Stimulated activated memory B cell treated with anti-CD40 and anti-IgM and Interleukin-4, amounts not matched to agents 10 μg/mL and 1 μg/mL and 100 μg/mL, for 72 hours (primary cell): ENCODE results near the gene LRRC8B.
A peak's percentile ranks its signal among the peaks of the same experiment; 100 is the strongest.

Experiments used
- ATAC-seq: fragments of 150-1000 bp; cut with Tn5 transposase; 2 replicates; pipeline ENCODE4 v1.10.0; 2021
- H3K27ac Mint-ChIP-seq: one replicate; pipeline ENCODE4 v1.8.0; 2022; ENCODE audit warnings: mild to moderate bottlenecking, mixed read lengths
- H3K27me3 Mint-ChIP-seq: one replicate; pipeline ENCODE4 v1.8.0; 2022; ENCODE audit warnings: mixed read lengths
- H3K36me3 Mint-ChIP-seq: one replicate; pipeline ENCODE4 v1.8.0; 2022; ENCODE audit warnings: mixed read lengths
- H3K4me1 Mint-ChIP-seq: one replicate; pipeline ENCODE4 v1.8.0; 2022; ENCODE audit warnings: mixed read lengths
- H3K4me3 Mint-ChIP-seq: one replicate; pipeline ENCODE4 v1.8.0; 2022; ENCODE audit warnings: mild to moderate bottlenecking, moderate library complexity, mixed read lengths
- H3K9me3 Mint-ChIP-seq: one replicate; pipeline ENCODE4 v1.8.0; 2022; ENCODE audit warnings: mixed read lengths

Gene LRRC8B

DNA sequence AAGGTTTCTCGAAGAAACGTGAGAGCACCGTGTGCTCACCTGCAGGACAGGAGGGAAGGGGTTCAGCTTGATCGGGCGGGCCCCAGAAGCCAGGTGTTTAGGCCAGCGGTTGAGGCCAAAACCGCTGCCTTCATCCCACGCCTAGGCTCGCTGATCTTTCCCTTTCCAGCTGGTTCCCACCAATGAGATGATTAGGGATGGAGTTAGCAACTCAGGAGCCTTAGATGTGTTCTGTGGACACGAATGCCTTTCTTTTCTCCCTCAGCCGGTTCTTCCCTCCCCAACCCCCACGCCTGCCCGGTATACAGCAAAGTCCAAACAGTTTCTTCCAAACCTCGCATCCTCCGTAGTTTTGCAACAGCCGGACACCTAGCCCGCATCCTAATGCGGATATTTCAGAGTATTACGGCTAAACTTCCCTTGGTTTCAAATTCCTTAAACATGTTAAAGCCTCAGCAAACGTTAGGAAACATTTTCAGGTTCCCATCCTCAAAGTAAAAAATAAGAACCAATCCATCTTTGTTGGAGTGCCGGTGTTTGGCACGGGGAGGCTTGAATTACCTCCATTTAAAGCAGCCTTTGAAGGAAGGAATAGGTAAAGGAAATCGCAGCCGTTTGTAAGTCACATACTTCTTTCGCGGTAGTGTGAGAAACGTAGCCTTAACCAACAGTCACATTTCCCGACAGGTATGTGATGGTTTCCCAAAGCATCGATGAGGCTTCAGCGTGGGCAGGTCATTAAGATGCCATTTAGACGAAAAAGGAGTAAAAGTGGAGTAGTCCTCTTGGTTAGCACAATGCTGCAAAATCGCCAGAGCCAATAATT lies 109.4 kb downstream of the LRRC8B start:
- H3K4me1 Mint-ChIP-seq, result peaks cover 51% of the 10 kb centered on the region
- no peaks in the 10 kb centered on the region for H3K27me3 Mint-ChIP-seq
- H3K4me3 Mint-ChIP-seq, result peak overlapping the region; percentile 97
- peak overlapping the region; percentile 95 for H3K27ac Mint-ChIP-seq
- no peak for ATAC-seq
- peaks cover 10% of the 10 kb centered on the region for H3K36me3 Mint-ChIP-seq
- H3K9me3 Mint-ChIP-seq, result no peaks in the 10 kb centered on the region

DNA sequence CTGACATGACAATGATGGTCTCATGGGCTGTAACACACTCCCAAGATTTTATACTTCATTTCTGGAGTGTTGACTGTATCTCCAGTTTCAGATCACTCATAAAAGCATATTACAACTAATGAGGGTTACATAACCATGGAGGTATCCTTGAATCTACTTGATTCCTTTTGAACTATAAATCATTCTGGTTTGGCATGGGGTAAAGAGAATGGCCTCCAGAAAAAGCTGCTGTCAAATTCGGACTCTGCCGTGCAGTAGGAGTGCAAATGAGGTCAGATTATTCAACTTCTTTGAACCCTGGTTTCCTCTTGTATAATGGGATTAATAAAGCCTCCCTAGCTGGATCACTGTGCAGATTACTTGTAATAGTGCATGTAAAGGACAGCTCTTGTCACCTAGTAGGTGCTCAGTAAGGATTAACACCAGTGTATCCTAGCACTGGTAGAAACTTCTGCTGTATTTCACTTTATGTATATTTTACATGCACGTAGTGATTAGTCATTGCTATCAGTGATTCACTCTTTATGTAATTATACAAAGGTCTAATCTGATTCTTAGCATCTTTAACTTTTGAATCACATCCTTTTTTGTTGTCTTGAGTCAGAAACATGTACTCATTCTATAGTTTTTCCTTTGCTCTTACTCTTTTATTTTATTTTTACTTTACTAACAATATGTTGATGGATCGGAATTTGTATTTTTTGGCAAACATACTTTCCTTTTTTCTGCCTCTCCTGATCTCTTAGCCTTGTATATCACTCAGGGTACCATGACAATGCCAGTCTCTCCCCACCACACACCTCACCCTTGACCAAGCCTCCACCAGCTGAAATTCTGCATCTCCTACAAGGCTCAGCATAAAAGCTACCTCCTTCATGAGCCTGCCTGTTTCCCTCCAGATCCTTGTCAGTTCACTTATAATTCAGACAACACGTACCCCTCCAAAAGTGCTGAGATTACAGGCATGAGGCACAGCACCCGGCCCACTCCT lies 111.5 kb downstream of the LRRC8B start:
- peaks cover 50% of the 10 kb centered on the region for H3K4me1 Mint-ChIP-seq

DNA sequence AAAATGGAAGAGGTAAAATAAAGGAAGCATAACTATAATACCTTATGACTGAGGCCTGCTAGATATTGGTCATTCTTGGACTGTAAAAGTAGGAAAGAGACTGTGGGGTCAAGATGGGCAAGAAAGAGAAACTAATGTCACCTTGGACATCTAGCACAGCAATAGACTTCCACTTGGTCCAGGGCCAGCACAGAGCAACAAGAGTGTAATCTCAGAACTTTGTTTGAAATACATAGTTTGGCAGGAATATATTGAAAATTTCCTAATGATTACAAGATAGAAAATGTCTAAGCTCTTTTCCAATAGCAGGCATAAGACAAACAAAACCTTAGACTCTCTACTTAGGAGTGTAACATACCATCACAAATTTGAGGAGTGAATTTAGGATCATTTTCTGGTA lies 112.9 kb downstream of the LRRC8B start:
- no peak overlapping the region for H3K27ac Mint-ChIP-seq
- no peaks in the 10 kb centered on the region for H3K9me3 Mint-ChIP-seq
- H3K27me3 Mint-ChIP-seq, result no peaks in the 10 kb centered on the region
- peaks cover 10% of the 10 kb centered on the region for H3K36me3 Mint-ChIP-seq
- no peak for ATAC-seq
- H3K4me1 Mint-ChIP-seq, result peaks cover 42% of the 10 kb centered on the region
- no peak overlapping the region for H3K4me3 Mint-ChIP-seq

More for the DNA sequence above, 111.5 kb downstream of the LRRC8B start:
- no peak for ATAC-seq
- Mint-ChIP-seq H3K36me3 (peaks cover 10% of the 10 kb centered on the region), H3K27me3 (no peaks in the 10 kb centered on the region), H3K4me3 (no peak overlapping the region), H3K9me3 (no peaks in the 10 kb centered on the region), H3K27ac (no peak overlapping the region)

DNA sequence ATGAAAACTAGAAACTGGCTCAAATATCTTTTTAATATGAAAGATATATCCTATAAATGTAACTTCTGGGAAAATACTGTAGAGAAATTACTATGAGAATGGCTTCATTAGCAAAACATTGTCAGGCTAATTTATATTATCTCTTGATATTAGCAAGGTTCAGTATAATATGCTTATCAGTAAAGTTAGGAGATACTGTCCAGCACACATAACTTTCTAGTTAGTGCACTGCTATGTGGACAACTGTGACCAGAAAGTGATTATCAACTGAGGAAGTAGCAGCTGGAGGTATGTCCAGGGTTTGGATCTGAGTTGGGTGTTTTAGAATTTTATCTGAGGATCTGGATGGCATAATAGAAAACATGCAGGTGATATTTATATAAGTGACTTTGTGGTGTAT lies 115.8 kb downstream of the LRRC8B start:
- Mint-ChIP-seq H3K4me3 (no peak overlapping the region), H3K36me3 (peaks cover 16% of the 10 kb centered on the region), H3K4me1 (peaks cover 28% of the 10 kb centered on the region), H3K27me3 (no peaks in the 10 kb centered on the region), H3K27ac (no peak overlapping the region), H3K9me3 (peaks cover 4% of the 10 kb centered on the region)
- ATAC-seq, result no peak

DNA sequence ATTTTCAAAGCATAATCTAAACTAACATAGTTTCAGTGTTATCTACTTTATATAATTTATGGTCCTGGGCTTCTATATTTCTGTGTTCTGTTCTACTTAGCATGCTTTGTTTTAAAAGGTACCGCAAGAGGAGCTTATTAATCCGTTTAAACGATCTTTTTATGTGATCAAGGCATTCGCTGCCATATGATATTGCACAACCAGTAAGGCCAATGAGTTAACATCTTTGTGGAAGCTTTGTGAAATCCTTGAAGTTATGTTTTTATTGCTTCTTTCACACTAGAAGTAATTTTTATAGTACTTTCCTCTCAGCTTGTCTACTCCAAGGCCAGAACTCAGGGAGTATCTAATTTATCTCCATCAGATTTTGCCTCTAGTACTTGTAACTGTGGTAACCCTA lies 117.2 kb downstream of the LRRC8B start:
- Mint-ChIP-seq H3K27me3 (no peaks in the 10 kb centered on the region), H3K36me3 (peaks cover 24% of the 10 kb centered on the region), H3K27ac (no peak overlapping the region), H3K4me3 (no peak overlapping the region), H3K4me1 (peaks cover 19% of the 10 kb centered on the region), H3K9me3 (peaks cover 4% of the 10 kb centered on the region)
- ATAC-seq, result no peak

DNA sequence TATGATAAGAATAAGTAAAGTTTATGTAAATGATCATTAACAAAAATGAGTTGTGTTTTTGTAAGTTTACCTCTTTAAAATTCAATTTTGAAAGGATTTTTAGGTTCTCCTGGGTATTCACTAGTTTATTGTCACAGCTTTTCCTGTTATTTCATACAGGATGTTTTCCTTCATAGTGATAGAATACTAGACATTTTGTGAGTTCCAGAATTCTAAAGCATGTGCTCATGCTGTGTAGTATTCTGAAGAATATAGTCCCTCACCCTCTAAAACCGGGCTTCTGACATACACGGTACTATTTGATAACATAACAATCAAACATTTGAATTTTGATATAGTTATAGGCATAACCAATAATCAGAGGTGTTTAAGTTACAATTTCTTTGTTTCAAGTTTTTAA lies 118.9 kb downstream of the LRRC8B start:
- Mint-ChIP-seq H3K36me3 (peaks cover 14% of the 10 kb centered on the region), H3K27me3 (no peaks in the 10 kb centered on the region), H3K27ac (no peak overlapping the region), H3K9me3 (peaks cover 4% of the 10 kb centered on the region), H3K4me3 (no peak overlapping the region), H3K4me1 (peaks cover 9% of the 10 kb centered on the region)
- no peak for ATAC-seq

DNA sequence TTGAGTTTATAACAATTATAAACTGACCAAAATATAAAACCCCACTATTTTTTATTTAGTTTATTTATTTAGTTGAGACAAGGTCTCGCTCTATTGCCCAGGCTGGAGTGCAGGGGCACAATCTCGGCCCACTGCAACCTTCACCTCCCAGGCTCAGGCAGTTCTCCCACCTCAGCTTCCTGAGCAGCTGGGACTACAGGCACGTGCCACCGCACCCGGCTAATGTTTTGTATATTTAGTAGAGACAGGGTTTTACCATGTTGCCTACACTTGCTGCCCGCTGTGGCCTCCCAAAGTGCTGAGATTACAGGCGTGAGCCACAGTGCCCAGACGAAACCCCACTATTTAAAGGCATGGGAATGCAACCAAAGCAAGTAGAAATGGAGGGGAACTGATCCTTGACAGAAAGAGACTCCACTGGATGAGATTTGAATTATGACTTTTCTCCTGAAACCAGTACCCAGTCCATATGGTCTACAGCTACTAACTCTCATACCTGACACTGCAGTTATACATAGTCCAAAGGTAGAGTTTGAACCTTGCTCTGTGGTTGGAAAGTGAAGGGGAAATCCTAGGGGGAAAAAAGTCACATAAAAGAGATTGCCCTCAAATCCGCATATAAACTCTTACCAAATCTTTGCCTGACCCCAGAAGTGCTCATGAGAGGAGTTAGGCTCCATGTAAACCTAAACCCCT lies 119.6 kb downstream of the LRRC8B start:
- Mint-ChIP-seq H3K27me3 (no peaks in the 10 kb centered on the region), H3K9me3 (peaks cover 4% of the 10 kb centered on the region), H3K4me3 (no peak overlapping the region), H3K4me1 (peaks cover 10% of the 10 kb centered on the region), H3K36me3 (peaks cover 14% of the 10 kb centered on the region), H3K27ac (no peak overlapping the region)
- ATAC-seq, result no peak

DNA sequence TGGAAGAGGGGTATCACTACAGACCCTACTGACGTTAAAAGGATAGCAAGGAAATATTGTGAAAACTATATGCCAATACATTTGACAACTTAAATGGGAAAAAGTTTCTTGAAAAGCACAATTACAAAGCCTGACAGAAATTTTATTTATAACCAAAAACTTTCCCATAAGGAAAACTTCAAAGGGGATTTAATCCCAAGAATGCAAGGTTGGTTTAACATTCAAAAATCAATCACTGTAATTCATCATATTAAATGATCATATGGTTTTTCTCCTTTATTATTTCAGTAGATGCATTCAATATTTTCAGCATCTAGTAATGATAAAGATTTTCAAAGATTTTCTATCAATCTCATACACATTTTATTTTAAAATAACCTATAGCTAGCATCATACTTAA lies 121.6 kb downstream of the LRRC8B start:
- Mint-ChIP-seq H3K27ac (no peak overlapping the region), H3K4me3 (no peak overlapping the region), H3K36me3 (peaks cover 14% of the 10 kb centered on the region), H3K4me1 (peaks cover 13% of the 10 kb centered on the region), H3K9me3 (peaks cover 4% of the 10 kb centered on the region), H3K27me3 (no peaks in the 10 kb centered on the region)
- ATAC-seq, result no peak
